ENCODE data around the gene MYH14.

The MYH14 gene

DNA sequence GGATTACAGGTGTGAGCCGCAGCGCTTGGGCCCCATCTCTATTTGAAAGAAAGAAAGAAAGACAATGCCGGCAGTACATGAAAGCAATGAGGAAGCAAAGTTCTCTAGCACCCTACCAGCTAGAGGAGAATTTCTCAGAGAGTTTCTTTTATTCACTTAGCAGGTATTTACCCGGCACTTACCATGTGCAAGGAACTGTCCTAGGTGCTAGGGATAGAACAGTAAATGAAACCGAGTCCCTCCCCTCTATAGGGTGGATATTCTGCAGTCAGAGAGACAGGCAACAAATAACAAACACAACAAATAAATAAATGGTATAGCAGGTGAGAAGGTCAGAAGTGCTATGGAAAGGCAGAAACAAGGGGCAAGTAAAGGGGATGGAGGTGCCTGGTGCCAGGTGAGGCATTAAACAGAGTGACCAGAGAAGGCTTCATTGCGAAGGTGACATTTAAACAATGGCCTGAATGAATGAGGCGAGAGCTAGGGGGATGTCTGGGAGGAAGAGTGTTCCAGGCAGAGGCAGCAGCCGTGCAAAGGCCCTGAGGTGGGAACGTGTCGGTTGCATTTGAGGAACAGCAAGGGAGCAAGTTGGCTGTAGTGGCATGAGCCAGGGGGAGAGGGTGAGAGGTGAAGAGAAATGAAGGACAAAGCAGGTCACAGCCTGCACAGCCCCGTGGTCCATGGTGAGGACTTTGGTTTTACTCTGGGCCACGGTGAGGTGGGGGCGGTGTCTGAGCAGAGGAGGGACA, 10.8 kb upstream of the MYH14 start:
- DNase-seq (ENCODE audit: low spot score) = no peak
- no peak for FAIRE-seq

GRCh38 chr19:50195224-50195623, 8.2 kb upstream of the MYH14 start:
- no peak for DNase-seq (ENCODE audit: low spot score)
- FAIRE-seq = no peak

DNA sequence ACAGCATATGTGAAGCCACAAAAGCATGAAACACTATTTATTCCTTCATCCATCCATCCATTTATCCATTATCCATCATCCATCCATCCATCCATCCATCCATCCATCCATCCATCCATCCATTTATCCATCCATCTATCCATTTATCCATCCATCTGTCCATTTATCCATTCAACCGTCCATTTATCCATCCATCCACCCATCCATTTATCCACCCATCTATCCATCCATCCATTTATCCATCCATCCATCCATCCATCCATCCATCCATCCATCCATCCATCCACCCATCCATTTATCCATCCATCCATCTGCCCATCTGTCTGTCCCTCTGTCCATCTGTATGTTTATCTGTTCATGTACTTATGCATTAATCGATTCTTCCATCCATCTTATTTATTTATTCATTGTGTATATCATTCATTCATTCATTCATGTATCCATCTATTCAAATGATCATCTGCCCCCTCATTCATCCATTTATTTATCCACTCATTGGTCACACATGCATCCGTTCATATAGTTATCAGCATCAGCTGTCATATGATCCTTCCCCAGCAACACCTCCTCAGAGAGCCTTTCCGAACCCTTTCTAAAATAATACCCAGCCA, 7.0 kb upstream of the MYH14 start:
- peak; percentile 83 for FAIRE-seq
- no peak for DNase-seq (ENCODE audit: low spot score)

DNA sequence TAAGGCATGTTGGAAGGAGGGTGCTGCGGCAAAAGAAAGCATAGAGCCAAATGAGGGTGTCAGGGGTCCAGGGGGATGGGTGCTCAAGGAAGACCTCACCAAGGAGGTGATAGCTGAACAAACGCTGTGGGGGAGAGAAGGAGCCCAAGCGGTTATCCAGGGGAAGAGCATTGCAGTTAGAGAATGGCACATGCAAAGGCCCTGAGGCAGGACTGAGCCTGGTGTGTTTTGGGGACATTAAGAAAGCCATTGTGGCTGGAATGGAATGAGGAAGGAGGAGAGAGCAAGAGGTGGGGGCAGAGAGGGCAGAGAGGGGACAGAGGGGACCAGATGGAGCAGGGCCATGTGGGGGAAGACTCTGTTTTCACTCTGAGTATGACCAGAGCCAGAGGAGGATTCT, 6.1 kb upstream of the MYH14 start:
- no peak for FAIRE-seq
- no peak for DNase-seq (ENCODE audit: low spot score)

DNA sequence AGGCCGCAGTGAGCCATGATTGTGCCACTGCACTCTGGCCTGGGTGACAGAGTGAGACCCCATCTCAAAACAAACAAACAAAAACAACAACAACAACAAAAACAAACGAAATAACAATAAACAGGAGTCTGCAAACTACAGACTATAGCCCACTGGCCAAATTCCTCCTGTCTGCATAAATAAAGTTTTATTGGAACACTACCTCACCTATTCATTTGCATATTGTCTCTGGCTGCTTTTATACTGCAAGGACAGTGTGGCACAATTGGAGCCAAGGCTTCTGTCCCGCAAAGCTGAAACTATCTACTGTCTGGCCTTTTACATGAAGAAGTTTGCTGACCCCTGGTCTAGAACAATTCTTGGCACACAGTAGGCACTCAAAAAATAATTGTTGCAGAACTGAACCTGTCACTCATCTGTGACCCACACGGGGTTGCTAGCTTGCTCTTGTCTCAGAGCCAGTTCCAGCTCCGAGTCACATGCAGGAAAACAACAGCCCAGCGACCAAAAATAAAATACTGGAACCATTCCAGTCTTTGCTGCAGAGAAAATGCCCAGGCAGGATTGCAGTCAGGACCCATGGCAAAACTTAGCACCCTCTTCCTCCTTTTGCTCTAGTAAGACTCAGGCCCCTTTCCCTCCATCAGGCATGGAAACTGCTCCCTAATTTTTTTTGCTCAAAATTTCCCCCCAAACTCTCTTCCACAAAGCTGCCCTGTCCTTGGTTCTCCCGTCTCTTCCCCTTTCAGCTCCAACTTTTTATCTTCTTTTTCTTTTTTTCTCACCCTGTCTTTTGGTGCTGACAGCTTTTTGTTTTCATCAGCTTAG, 4.8 kb upstream of the MYH14 start:
- FAIRE-seq (no peak), DNase-seq (ENCODE audit: low spot score) (no peak)

- FAIRE-seq (no peak), DNase-seq (ENCODE audit: low spot score) (no peak)
Measured at GRCh38 chr19:50199259-50199555, 4.2 kb upstream of the MYH14 start.

DNA sequence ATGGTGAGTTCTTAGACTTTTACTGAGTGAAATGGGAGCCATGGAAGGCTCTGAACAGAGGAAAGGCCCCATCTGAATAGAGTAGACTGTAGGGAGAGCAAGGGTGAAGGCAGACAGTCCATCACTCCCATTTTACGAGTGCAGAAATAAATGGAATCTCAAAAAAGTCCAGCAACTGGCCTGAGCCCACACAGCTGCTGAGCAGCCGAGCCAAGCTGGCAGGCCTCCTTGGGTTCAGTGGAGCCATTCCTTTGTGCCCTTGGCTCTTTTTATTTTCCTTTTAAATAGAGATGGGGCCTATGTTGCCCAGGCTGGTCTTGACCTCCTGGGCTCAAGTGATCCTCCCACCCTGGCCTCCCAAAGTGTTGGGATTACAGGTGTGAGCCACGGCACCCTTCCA, 1.0 kb upstream of the MYH14 start:
- no peak for FAIRE-seq
- no peak for DNase-seq (ENCODE audit: low spot score)

DNA sequence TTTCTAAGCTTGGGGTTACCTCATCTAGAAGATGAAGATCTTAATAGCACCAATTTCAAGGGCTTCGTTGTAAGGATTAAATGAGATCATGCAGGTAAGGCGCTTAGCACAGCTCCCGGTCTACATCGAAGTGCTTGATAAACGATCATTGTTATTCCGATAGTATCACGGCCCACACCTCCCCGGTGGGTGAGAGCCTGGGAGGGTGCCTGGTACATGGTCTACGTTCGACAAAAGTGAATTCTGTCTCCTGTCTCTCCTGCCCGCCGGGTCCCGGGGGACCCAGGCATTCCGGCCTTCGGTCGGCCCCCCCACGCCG, 501 bp upstream of the MYH14 start:
- no peak for DNase-seq (ENCODE audit: low spot score)

DNA sequence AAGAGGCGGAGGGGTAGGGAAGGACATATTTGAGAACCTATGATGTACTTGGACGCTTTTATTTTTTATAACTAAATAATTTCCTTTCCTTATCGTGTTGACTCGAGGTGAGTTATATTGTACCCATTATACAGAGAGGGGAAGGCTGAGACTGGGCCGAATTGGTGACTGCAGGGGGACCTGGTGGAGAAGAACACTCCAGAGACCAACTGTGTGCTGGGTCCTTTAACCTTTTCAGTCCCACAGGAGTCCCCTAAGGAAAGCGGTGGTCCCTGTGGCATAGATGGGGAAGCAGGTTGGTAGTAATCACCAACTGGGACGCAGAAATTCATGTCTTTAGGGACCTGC, 633 bp downstream of the MYH14 start:
- no peak for DNase-seq (ENCODE audit: low spot score)
- FAIRE-seq = no peak

More for the DNA sequence above, 501 bp upstream of the MYH14 start:
- FAIRE-seq = no peak

DNA sequence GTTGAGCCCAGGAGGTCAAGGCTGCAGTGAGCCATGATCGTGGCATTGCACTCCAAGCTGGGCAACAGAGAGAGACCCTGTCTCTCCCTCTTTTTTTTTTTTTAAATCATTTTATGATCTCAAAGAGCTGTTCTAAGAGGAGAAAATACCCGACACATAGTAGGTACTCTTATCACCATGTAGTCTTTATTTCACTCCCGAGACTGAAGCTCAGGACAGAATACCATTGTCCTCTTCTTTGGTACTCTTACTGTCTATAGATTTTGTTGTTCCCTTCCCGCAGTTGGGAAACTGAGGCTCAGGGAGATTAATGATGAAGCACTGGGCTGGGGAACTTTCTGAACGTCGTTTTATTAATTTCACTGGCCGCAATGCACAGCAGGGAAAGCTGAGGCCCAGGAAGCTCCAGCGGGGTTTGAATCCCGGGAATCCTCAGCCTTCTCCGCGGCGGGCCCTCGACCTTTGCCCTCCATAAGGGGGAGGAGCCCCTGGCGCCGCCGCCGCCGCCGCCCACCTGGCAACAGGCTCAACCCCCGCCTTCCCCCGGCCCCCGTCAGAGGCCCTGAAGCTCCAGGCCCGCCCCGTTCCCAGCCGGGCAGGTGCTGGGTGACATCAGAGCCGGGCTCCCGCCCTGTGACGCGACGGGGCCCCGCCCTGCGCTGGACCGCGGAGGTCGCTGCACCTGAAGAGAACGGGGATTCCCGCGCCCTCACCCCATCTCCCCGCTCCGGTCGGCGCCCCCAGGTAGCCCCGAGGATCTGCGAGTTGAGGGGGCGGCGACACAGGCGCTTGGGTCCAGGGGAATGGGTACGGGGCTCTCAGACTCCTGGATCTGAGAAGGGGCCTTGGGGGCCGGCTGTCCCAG, 1.6 kb downstream of the MYH14 start:
- no peak for FAIRE-seq

GRCh38 chr19:50205681-50206138, 2.3 kb downstream of the MYH14 start:
- no peak for DNase-seq (ENCODE audit: low spot score)
- FAIRE-seq = no peak

More for the DNA sequence above, 1.6 kb downstream of the MYH14 start:
- DNase-seq (ENCODE audit: low spot score) = no peak

DNA sequence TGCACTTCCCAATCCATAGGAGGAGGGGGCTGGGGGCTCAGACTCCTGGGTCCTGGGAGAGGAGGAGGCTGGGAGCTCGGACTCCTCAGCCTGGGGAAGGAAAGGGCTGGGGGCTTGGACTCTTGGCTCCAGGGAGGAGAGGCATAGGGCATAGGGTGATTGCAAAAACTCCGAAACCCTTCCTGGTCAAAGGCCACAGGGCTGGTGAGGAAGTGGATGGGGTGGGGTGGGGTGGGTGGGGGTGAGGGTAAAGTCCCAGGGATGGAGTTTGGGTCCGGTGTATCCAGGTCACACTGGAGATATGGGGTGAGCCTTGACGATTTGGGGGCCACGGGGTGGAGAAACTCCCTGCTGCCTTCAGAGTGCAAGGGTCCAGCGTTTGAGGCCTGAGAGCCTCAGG, 2.8 kb downstream of the MYH14 start:
- FAIRE-seq (no peak), DNase-seq (ENCODE audit: low spot score) (no peak)

DNA sequence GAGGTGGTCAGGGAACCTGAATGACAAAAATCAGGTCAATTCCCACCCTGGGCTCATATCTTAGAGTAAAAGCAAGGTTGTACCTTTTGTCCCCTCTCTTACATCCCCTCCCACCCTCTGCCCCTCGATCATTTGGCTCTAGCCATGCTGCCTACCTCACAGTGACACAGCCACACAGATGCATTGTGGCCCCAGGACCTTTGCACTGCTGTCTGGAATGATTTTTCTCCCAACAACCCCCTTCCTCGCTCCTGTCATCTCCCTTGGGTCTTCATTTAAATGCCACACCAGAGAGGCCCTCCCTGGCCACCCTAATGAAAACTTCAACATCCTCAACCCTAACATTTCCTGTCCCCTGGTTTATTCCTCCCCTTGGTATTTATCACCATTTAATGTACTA, 4.3 kb downstream of the MYH14 start:
- no peak for FAIRE-seq
- DNase-seq (ENCODE audit: low spot score) = no peak

DNA sequence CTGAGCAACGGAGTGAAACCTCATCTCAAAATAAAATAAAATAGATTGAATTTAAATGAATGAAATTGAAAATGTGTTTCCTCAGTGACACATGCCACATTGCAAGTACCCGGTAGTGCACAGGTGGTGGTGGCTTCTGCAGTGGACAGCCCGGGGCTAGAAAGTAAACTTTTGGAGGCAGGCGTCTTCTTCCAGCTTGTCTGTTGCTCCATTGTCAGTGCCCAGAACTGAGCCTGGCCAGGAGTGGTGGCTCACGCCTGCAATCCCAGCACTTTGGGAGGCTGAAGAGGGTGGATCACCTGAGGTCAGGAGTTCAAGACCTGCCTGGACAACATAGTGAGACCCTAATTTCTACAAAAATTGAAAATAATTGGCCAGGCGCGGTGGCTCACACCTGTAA, 5.7 kb downstream of the MYH14 start:
- DNase-seq (ENCODE audit: low spot score) = no peak
- FAIRE-seq = no peak

DNA sequence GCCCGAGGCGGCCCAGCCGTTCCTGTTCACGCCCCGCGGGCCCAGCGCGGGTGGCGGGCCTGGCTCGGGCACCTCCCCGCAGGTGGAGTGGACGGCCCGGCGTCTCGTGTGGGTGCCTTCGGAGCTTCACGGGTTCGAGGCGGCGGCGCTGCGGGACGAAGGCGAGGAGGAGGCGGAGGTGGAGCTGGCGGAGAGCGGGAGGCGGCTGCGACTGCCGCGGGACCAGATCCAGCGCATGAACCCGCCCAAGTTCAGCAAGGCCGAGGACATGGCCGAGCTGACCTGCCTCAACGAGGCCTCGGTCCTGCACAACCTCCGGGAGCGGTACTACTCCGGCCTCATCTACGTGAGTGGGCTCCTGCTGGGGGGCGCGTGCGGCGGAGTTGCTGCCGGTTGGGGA, 7.0 kb downstream of the MYH14 start:
- DNase-seq (ENCODE audit: low spot score) (no peak), FAIRE-seq (no peak)

GRCh38 chr19:50213925-50214324, 10.5 kb downstream of the MYH14 start:
- DNase-seq (ENCODE audit: low spot score) (no peak), FAIRE-seq (no peak)

- FAIRE-seq = no peak
- no peak for DNase-seq (ENCODE audit: low spot score)
Measured at GRCh38 chr19:50214699-50215543, 11.5 kb downstream of the MYH14 start.

GRCh38 chr19:50215820-50216219, 12.4 kb downstream of the MYH14 start:
- FAIRE-seq (no peak), DNase-seq (ENCODE audit: low spot score) (no peak)

DNA sequence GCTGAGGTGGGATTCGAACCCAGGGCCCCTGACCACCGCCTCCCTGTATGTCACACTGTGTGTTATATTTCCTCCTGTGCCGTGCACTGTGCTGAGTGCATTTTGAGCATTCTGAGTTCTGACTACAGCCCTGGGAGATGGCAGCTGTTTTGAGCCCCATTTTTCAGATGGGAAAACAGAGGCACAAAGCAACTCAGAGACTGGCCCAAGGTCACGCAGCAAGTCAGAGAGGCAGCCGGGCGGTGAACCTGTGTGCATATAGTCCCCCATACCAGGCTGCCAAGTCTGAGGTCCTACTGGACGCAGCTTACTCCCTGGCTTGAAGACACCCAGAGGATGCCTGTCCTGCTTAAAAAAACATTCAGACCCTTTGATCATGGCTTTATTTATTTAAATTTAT, 17.7 kb downstream of the MYH14 start:
- FAIRE-seq (no peak), DNase-seq (ENCODE audit: low spot score) (no peak)

DNA sequence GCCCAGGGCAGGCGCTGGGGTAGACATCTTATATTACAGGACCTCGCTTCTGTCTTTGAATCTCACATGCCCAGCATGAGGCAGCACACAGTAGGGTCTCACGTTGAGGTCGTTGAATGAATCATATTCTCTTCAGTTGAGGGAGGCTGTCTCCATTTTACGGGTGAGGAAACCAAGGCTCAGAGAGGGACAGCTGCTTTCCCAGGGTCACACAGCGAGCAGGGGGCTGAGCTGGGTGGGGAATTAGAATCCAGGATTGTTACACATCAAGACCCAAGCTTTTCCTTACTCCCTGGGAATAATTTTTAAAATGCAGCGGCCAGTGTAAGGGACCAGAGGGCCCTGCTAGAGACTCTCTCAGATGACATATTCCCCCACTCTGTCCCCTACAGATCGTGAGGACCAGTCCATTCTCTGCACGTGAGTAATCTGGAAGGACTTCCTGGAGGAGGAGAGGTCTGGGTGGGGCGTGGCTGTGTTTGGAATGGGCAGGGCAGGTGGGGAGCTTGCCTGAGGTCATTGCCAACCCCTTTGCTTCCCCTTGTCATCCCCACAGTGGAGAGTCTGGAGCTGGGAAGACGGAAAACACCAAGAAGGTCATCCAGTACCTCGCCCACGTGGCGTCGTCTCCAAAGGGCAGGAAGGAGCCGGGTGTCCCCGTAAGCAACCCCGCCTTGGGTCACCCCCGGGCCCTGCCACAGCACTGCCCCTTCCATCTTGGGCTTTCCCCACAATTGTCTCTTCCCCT, 19.4 kb downstream of the MYH14 start:
- no peak for DNase-seq (ENCODE audit: low spot score)
- no peak for FAIRE-seq

GRCh38 chr19:50223439-50223716, 20.0 kb downstream of the MYH14 start:
- FAIRE-seq (no peak), DNase-seq (ENCODE audit: low spot score) (no peak)
